WTC11 (cell line): ENCODE measurements around the gene SPATA6. TPM values are rescaled to one million over a fixed set of nuclear protein-coding genes. Genes with fewer than 3 reads are reported as not detected.
"Not testable (repeated sequence)": the region's sequence is repeated elsewhere in the genome, so short reads cannot be mapped to it uniquely, and the experiment has no call there.

Experiments
- ATAC-seq: fragments of 200-7000 bp; cut with Tn5 transposase; 2 replicates; pipeline ENCODE4 v1.10.0; 2021; ENCODE audit warnings: mild to moderate bottlenecking, moderate library complexity
- CTCF ChIA-PET: fragments of 300-600 bp; sonication (Branson Sonifier 250); formaldehyde crosslinking; loops from one replicate; lab custom pipeline; 2021; ENCODE audit warnings: antibody characterized with exemption; lab: Charles Lee
- POLR2A ChIA-PET: fragments of 350-600 bp; sonication (Branson Sonifier 250); formaldehyde crosslinking; loops from one replicate; lab custom pipeline; 2021; ENCODE audit warnings: antibody characterized with exemption; lab: Charles Lee
- DNase-seq: peaks from one replicate; pipeline ENCODE4 v3.0.0; 2021; ENCODE audit warnings: low spot score
- H3K27ac Mint-ChIP-seq: 2 replicates; pipeline ENCODE4 v1.8.0; 2021; ENCODE audit warnings: mixed read lengths
- H3K27me3 Mint-ChIP-seq: 2 replicates; pipeline ENCODE4 v1.8.0; 2021; ENCODE audit warnings: low read depth, mild to moderate bottlenecking, moderate library complexity, mixed read lengths
- H3K36me3 Mint-ChIP-seq: 2 replicates; pipeline ENCODE4 v1.8.0; 2021; ENCODE audit warnings: mixed read lengths
- H3K4me1 Mint-ChIP-seq: 2 replicates; pipeline ENCODE4 v1.8.0; 2022; ENCODE audit warnings: mixed read lengths
- H3K4me3 Mint-ChIP-seq: 2 replicates; pipeline ENCODE4 v1.8.0; 2021; ENCODE audit warnings: mild to moderate bottlenecking, moderate library complexity, mixed read lengths
- H3K9me3 Mint-ChIP-seq: 2 replicates; pipeline ENCODE4 v1.8.0; 2021; ENCODE audit warnings: mixed read lengths
- ELF4 ChIP-seq: sonication (generic); formaldehyde crosslinking; IDR thresholded peaks from 2 replicates; pipeline ENCODE4 v1.8.1; 2022; ENCODE audit warnings: low read depth, mild to moderate bottlenecking, moderate library complexity, missing genetic modification reagents
- FOXK1 ChIP-seq: sonication (generic); formaldehyde crosslinking; IDR thresholded peaks from 2 replicates; pipeline ENCODE4 v1.8.0; 2022; ENCODE audit warnings: mild to moderate bottlenecking, moderate library complexity, missing genetic modification reagents
- JUN ChIP-seq: sonication (generic); formaldehyde crosslinking; IDR thresholded peaks from 2 replicates; pipeline ENCODE4 v1.8.0; 2023; ENCODE audit warnings: mild to moderate bottlenecking, missing genetic modification reagents
- KAT7 ChIP-seq: sonication (generic); formaldehyde crosslinking; IDR thresholded peaks from 2 replicates; pipeline ENCODE4 v1.8.1; 2023; ENCODE audit warnings: missing genetic modification reagents, mild to moderate bottlenecking, borderline replicate concordance
- NFYB ChIP-seq: sonication (generic); formaldehyde crosslinking; conservative IDR thresholded peaks from 2 replicates; pipeline ENCODE4 v1.8.0; 2022; ENCODE audit warnings: low read depth, missing genetic modification reagents
- NR2C2 ChIP-seq: sonication (generic); formaldehyde crosslinking; IDR thresholded peaks from 2 replicates; pipeline ENCODE4 v1.8.0; 2022; ENCODE audit warnings: mild to moderate bottlenecking, missing genetic modification reagents
- NR3C1 ChIP-seq: sonication (generic); formaldehyde crosslinking; conservative IDR thresholded peaks from 2 replicates; pipeline ENCODE4 v1.8.1; 2023; ENCODE audit warnings: low read depth, mild to moderate bottlenecking, missing genetic modification reagents
- TP53 ChIP-seq: sonication (generic); formaldehyde crosslinking; IDR thresholded peaks from 2 replicates; pipeline ENCODE4 v1.8.1; 2023; ENCODE audit warnings: mild to moderate bottlenecking, missing genetic modification reagents
- ZNF671 ChIP-seq: fragments of 250-450 bp; sonication (Bioruptor Pico); IDR thresholded peaks from 2 replicates; pipeline ENCODE4 v1.8.0; 2021; ENCODE audit warnings: mild to moderate bottlenecking
- total RNA-seq: library from RNA; stranded (reverse); gene quantifications from 3 replicates; pipeline ENCODE4 v1.2.3, GENCODE V29; 2021
- TF ChIP-seq, protein P1 (sequence below): sonication (generic); formaldehyde crosslinking; conservative IDR thresholded peaks from 2 replicates; pipeline ENCODE4 v1.8.1; 2022; ENCODE audit warnings: mild to moderate bottlenecking, missing genetic modification reagents
- TF ChIP-seq, protein P2 (sequence below): sonication (generic); formaldehyde crosslinking; IDR thresholded peaks from 2 replicates; pipeline ENCODE4 v1.8.1; 2023; ENCODE audit warnings: mild to moderate bottlenecking, missing genetic modification reagents, moderate library complexity
- TF ChIP-seq, protein P3 (sequence below): sonication (generic); formaldehyde crosslinking; IDR thresholded peaks from 2 replicates; pipeline ENCODE4 v1.8.1; 2023; ENCODE audit warnings: mild to moderate bottlenecking, moderate library complexity, missing genetic modification reagents
- TF ChIP-seq, protein P4 (sequence below): sonication (generic); formaldehyde crosslinking; IDR thresholded peaks from 2 replicates; pipeline ENCODE4 v1.8.1; 2022; ENCODE audit warnings: low read depth, missing genetic modification reagents, borderline replicate concordance
- TF ChIP-seq, protein P5 (sequence below): sonication (generic); formaldehyde crosslinking; IDR thresholded peaks from 2 replicates; pipeline ENCODE4 v1.8.0; 2023; ENCODE audit warnings: mild to moderate bottlenecking, missing genetic modification reagents
- TF ChIP-seq, protein P6 (sequence below): sonication (generic); formaldehyde crosslinking; IDR thresholded peaks from 2 replicates; pipeline ENCODE4 v1.8.1; 2023; ENCODE audit warnings: mild to moderate bottlenecking, missing genetic modification reagents

Gene SPATA6
- total RNA-seq, 1 experiment from 2014 or later: 17.7 TPM

DNA sequence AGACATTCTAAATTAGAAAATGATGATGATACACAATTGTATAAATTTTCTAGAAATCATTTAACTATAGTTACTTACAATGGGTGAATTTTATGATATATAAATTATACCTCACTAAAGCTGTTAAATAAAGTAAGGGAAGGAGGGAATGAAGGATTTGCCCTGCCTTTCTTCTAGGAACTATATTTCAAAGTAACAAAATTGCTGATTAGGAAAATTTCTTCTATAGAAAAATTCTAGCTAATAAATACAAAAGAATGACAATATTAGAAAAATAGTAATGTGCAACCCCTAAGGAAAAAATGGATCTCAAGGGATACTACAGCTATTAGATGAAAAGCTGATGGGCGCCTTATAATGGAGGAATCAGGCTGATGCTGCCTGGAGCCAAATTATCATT lies 23.1 kb downstream of the SPATA6 start:
- peaks cover 17% of the 10 kb centered on the region for H3K36me3 Mint-ChIP-seq

DNA sequence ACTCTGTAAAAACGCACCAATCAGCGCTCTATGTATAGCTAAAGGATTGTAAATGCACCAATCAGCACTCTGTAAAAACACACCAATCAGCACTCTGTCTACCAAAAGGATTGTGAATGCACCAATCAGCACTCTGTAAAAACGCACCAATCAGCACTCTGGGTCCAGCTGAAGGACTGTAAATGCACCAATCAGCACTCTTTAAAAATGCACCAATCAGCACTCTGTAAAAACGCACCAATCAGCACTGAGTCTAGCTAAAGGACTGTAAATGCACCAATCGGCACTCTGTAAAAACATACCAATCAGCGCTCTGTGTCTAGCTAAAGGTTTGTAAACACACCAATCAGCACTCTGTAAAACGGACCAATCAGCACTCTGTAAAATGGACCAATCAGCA lies 27.8 kb downstream of the SPATA6 start:
- Mint-ChIP-seq H3K27me3 (peaks cover 48% of the 10 kb centered on the region), H3K4me1 (peaks cover 15% of the 10 kb centered on the region), H3K36me3 (peaks cover 32% of the 10 kb centered on the region), H3K9me3 (peaks cover 35% of the 10 kb centered on the region)
- H3K27ac Mint-ChIP-seq, ATAC-seq, H3K4me3 Mint-ChIP-seq, CTCF ChIA-PET, DNase-seq, POLR2A ChIA-PET: not testable (repeated sequence)

More for the DNA sequence above, 23.1 kb downstream of the SPATA6 start:
- CTCF ChIA-PET: no interaction called here
- POLR2A ChIA-PET: no interaction called here
- Mint-ChIP-seq H3K4me3 (no peak overlapping the region), H3K4me1 (peaks cover 5% of the 10 kb centered on the region; the same call in 1 of the 2 replicates), H3K27me3 (peaks cover 13% of the 10 kb centered on the region), H3K27ac (no peak overlapping the region), H3K9me3 (peaks cover 12% of the 10 kb centered on the region)
- ATAC-seq (no peak), DNase-seq (no peak)
- TF ChIP-seq, protein P1, sequence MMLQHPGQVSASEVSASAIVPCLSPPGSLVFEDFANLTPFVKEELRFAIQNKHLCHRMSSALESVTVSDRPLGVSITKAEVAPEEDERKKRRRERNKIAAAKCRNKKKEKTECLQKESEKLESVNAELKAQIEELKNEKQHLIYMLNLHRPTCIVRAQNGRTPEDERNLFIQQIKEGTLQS (CRISPR knock-in tag): no peak
- TF ChIP-seq NFYB (CRISPR knock-in tag) (no peak), FOXK1 (CRISPR knock-in tag) (no peak), NR2C2 (CRISPR knock-in tag) (no peak), KAT7 (CRISPR knock-in tag) (no peak), ZNF671 (CRISPR knock-in tag) (no peak), ELF4 (CRISPR knock-in tag) (no peak), NR3C1 (CRISPR knock-in tag) (no peak), JUN (CRISPR knock-in tag) (no peak), TP53 (no peak)
- TF ChIP-seq, protein P2, sequence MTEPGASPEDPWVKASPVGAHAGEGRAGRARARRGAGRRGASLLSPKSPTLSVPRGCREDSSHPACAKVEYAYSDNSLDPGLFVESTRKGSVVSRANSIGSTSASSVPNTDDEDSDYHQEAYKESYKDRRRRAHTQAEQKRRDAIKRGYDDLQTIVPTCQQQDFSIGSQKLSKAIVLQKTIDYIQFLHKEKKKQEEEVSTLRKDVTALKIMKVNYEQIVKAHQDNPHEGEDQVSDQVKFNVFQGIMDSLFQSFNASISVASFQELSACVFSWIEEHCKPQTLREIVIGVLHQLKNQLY: no peak
- TF ChIP-seq, protein P3, sequence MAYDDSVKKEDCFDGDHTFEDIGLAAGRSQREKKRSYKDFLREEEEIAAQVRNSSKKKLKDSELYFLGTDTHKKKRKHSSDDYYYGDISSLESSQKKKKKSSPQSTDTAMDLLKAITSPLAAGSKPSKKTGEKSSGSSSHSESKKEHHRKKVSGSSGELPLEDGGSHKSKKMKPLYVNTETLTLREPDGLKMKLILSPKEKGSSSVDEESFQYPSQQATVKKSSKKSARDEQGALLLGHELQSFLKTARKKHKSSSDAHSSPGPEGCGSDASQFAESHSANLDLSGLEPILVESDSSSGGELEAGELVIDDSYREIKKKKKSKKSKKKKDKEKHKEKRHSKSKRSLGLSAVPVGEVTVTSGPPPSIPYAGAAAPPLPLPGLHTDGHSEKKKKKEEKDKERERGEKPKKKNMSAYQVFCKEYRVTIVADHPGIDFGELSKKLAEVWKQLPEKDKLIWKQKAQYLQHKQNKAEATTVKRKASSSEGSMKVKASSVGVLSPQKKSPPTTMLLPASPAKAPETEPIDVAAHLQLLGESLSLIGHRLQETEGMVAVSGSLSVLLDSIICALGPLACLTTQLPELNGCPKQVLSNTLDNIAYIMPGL (CRISPR knock-in tag): no peak
- TF ChIP-seq, protein P4, sequence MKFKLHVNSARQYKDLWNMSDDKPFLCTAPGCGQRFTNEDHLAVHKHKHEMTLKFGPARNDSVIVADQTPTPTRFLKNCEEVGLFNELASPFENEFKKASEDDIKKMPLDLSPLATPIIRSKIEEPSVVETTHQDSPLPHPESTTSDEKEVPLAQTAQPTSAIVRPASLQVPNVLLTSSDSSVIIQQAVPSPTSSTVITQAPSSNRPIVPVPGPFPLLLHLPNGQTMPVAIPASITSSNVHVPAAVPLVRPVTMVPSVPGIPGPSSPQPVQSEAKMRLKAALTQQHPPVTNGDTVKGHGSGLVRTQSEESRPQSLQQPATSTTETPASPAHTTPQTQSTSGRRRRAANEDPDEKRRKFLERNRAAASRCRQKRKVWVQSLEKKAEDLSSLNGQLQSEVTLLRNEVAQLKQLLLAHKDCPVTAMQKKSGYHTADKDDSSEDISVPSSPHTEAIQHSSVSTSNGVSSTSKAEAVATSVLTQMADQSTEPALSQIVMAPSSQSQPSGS (CRISPR knock-in tag): no peak
- TF ChIP-seq, protein P5, sequence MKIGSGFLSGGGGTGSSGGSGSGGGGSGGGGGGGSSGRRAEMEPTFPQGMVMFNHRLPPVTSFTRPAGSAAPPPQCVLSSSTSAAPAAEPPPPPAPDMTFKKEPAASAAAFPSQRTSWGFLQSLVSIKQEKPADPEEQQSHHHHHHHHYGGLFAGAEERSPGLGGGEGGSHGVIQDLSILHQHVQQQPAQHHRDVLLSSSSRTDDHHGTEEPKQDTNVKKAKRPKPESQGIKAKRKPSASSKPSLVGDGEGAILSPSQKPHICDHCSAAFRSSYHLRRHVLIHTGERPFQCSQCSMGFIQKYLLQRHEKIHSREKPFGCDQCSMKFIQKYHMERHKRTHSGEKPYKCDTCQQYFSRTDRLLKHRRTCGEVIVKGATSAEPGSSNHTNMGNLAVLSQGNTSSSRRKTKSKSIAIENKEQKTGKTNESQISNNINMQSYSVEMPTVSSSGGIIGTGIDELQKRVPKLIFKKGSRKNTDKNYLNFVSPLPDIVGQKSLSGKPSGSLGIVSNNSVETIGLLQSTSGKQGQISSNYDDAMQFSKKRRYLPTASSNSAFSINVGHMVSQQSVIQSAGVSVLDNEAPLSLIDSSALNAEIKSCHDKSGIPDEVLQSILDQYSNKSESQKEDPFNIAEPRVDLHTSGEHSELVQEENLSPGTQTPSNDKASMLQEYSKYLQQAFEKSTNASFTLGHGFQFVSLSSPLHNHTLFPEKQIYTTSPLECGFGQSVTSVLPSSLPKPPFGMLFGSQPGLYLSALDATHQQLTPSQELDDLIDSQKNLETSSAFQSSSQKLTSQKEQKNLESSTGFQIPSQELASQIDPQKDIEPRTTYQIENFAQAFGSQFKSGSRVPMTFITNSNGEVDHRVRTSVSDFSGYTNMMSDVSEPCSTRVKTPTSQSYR (CRISPR knock-in tag): no peak
- TF ChIP-seq, protein P6, sequence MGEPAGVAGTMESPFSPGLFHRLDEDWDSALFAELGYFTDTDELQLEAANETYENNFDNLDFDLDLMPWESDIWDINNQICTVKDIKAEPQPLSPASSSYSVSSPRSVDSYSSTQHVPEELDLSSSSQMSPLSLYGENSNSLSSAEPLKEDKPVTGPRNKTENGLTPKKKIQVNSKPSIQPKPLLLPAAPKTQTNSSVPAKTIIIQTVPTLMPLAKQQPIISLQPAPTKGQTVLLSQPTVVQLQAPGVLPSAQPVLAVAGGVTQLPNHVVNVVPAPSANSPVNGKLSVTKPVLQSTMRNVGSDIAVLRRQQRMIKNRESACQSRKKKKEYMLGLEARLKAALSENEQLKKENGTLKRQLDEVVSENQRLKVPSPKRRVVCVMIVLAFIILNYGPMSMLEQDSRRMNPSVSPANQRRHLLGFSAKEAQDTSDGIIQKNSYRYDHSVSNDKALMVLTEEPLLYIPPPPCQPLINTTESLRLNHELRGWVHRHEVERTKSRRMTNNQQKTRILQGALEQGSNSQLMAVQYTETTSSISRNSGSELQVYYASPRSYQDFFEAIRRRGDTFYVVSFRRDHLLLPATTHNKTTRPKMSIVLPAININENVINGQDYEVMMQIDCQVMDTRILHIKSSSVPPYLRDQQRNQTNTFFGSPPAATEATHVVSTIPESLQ (CRISPR knock-in tag): no peak
